PFSK-1 (cell line): ENCODE data around the gene ZNF331.

Experiments used
- POLR2AphosphoS5 ChIP-seq: IDR thresholded peaks from 2 replicates; pipeline ENCODE4 v1.6.1; 2012; ENCODE audit warnings: low read depth, mild to moderate bottlenecking, control low read depth, low read length, moderate library complexity
- SIN3A ChIP-seq: IDR thresholded peaks from 2 replicates; pipeline ENCODE4 v1.6.1; 2012; ENCODE audit warnings: mild to moderate bottlenecking, low read length, moderate library complexity, borderline replicate concordance; ENCODE audit not compliant: insufficient read depth
- TF ChIP-seq, protein P1 (sequence below), 2 experiments: IDR thresholded peaks; 2 replicates each; pipeline versions ENCODE4 v1.6.1 to v1.8.0; 2011 to 2012; ENCODE audit warnings: low read depth in 2 of 2, low read length in 2 of 2, control low read depth in 1 of 2, inconsistent platforms in 1 of 2, mild to moderate bottlenecking in 1 of 2, moderate library complexity in 1 of 2; ENCODE audit not compliant: insufficient read depth in 1 of 2

- TF ChIP-seq POLR2AphosphoS5 (no peak), SIN3A (no peak)
- TF ChIP-seq, protein P1, sequence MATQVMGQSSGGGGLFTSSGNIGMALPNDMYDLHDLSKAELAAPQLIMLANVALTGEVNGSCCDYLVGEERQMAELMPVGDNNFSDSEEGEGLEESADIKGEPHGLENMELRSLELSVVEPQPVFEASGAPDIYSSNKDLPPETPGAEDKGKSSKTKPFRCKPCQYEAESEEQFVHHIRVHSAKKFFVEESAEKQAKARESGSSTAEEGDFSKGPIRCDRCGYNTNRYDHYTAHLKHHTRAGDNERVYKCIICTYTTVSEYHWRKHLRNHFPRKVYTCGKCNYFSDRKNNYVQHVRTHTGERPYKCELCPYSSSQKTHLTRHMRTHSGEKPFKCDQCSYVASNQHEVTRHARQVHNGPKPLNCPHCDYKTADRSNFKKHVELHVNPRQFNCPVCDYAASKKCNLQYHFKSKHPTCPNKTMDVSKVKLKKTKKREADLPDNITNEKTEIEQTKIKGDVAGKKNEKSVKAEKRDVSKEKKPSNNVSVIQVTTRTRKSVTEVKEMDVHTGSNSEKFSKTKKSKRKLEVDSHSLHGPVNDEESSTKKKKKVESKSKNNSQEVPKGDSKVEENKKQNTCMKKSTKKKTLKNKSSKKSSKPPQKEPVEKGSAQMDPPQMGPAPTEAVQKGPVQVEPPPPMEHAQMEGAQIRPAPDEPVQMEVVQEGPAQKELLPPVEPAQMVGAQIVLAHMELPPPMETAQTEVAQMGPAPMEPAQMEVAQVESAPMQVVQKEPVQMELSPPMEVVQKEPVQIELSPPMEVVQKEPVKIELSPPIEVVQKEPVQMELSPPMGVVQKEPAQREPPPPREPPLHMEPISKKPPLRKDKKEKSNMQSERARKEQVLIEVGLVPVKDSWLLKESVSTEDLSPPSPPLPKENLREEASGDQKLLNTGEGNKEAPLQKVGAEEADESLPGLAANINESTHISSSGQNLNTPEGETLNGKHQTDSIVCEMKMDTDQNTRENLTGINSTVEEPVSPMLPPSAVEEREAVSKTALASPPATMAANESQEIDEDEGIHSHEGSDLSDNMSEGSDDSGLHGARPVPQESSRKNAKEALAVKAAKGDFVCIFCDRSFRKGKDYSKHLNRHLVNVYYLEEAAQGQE (IDR thresholded peaks at IDR 0.05; ENCODE audit: insufficient read depth in 1 of 2, low read depth in 2 of 2, low read length in 2 of 2): no peak
These were observed 824 bp upstream of the ZNF331 start for GRCh38 chr19:53537121-53537520.
